GM18508 (cell line): Measurements from ENCODE around the gene WARS2.
"Not testable (repeated sequence)": the region's sequence is repeated elsewhere in the genome, so short reads cannot be mapped to it uniquely, and the experiment has no call there.

Experiments used
- ATAC-seq: cut with Tn5 transposase; IDR thresholded peaks from one replicate; pipeline ENCODE4 v1.9.1; 2021; ENCODE audit warnings: moderate number of reproducible peaks; ENCODE audit not compliant: insufficient read depth, unreplicated experiment

The WARS2 gene

GRCh38 chr1:119140177-119141019 is at the start of gene WARS2:
Gene WARS2 (minus strand): TSS chr1:119140653. CDS start chr1:119140644, 9 bp downstream.
- ATAC-seq: peak; percentile 89

DNA sequence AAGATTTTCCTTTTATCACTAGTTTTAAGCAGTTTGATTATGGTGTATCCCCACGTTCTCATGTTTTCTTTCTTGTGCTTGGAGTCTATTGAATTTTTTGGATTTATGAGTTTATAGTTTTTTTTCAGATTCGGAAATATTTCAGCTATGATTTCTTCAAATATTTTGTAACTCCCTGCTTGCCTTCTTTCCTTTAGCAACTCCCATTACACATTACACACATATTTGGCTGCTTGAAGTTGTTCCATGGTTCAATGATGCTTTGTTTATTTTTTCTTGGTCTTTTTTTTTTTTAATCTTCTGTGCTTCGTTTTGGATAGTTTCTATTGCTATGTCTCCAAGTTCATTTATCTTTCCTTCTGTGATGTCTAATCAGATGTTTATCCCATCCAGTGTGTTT is 48.5 kb upstream of the WARS2 start:
- ATAC-seq: no peak

GRCh38 chr1:119187416-119187815 is 47.0 kb upstream of the WARS2 start:
- ATAC-seq: no peak

- no peak for ATAC-seq
Measured at GRCh38 chr1:119186471-119186870, 46.0 kb upstream of the WARS2 start.

DNA sequence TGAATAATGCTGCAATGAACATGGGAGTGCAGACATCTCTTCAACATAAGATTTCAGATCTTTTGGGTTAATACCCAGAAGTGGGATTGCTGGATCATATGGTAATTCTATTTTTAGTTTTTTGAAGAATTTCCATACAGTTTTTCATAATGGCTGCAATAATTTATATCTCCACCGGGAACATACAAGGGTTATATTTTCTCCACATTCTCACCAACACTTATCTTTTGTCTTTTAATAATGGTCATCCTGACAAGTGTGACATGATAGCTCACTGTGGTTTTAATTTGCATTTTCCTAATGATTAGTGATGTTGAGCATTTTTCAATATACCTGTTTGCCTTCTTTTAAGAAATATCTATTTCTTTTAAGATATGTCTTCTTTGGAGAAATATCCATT is 44.5 kb upstream of the WARS2 start:
- no peak for ATAC-seq

- ATAC-seq: no peak
Measured at GRCh38 chr1:119181218-119181617, 40.8 kb upstream of the WARS2 start.

- no peak for ATAC-seq
Measured at GRCh38 chr1:119179051-119179450, 38.6 kb upstream of the WARS2 start.

DNA sequence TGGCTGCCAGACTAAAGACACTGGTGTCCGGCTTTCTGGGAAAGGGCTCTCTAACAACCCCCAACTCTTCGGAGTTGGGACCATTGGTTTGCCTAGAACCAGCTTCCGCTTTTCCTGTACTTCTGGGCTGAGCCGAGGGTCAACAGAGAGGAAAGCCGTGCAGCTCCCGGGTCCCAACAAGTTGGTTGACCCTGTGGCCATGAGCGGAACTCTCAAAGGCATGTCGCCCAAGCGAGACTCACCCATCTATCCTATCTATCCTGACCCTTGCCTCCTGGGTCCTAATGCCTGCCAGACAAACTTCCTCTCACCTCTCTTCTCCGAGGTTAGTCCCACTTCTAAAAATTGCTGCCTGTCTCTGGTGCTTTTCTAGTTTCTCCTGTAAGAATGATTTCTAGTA is 32.5 kb upstream of the WARS2 start:
- not testable (repeated sequence) for ATAC-seq

- not testable (repeated sequence) for ATAC-seq
Measured at GRCh38 chr1:119171381-119172010, 31.0 kb upstream of the WARS2 start.

- no peak for ATAC-seq
Measured at GRCh38 chr1:119163396-119163795, 22.9 kb upstream of the WARS2 start.

DNA sequence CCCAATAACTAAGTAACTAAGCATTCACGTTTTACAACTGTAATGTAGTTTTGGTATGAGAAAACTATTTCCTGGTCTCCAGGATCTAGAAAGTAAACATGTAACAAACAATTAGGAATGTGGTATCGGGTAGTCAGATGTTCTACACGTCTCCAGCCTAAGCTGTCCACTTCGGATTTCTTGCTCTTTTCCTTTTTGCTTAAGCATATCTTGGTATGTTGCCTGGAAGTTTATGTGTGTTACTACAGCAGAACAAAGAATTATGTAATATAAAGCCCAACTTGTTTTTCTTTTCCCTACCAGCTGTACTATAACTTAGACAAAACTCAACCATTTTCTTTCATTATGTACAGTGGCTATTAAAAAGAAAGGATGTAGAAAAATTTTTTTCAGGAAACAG is 20.4 kb upstream of the WARS2 start:
- no peak for ATAC-seq

DNA sequence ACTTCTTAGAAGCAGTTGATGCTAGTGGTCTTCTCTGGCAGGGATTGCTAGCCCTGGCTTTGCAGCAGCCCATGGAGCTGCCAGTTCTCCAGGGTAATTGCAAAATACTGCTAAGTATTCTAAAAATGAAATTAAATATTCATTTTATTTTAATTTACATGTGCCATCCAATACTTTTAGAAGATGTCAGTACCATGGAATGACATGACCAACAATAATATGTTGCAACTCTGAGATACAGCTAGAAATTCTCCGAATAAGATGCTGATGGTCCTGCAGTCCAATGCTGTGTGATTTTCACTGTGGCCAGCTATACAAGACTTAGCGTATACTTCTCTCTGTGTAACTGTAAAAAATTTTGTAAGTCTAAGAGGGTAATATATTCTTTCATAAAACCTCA is 20.0 kb upstream of the WARS2 start:
- no peak for ATAC-seq

- ATAC-seq: no peak
Measured at GRCh38 chr1:119159966-119160365, 19.5 kb upstream of the WARS2 start.

DNA sequence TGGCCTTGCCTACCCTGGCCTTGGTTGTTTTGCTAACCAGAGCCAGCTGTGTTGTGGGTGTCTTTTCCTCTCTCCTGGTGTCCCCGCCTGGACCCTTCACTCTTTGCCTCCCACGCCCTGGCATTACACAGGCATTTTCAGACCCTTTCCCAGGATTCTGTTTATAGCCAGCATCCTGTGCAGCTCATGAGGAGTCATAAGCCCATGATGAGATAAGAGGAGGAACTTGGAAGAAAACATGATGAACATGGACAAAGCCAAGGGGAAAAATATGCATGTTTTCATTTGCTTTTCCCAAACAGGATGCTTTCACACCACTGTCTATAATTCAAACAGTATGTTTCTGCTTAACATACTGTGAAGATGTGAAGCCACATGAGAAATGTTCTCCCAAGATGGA is 18.7 kb upstream of the WARS2 start:
- ATAC-seq: no peak

GRCh38 chr1:119156761-119157160 is 16.3 kb upstream of the WARS2 start:
- not testable (repeated sequence) for ATAC-seq

GRCh38 chr1:119155069-119155468 is 14.6 kb upstream of the WARS2 start:
- not testable (repeated sequence) for ATAC-seq

GRCh38 chr1:119150150-119150549 is 9.7 kb upstream of the WARS2 start:
- no peak for ATAC-seq

- no peak for ATAC-seq
Measured at GRCh38 chr1:119147661-119148090, 7.2 kb upstream of the WARS2 start.

- ATAC-seq: no peak
Measured at GRCh38 chr1:119146466-119146865, 6.0 kb upstream of the WARS2 start.

GRCh38 chr1:119144813-119145212 is 4.4 kb upstream of the WARS2 start:
- ATAC-seq: no peak

DNA sequence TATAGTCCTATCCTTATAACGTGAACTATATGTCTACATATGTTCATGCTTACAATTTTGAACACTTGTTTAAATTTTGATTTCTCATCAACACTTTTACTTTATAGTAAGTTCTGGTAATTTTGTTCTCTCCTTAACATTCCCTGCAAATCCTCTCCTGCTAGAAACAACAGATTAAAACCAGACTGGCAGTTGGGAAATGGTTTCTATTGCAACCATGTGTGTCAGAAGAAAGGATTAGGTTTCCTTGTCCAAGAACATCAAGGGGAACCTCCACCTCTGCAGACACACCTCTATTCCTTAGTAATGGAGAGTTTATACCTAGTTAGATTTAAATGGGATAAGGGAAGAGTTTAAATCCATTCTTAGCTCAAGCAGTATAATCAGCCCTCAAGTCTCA is 3.3 kb upstream of the WARS2 start:
- no peak for ATAC-seq

- no peak for ATAC-seq
Measured at GRCh38 chr1:119141660-119142059, 1.2 kb upstream of the WARS2 start.
